IMR-90 (cell line): ENCODE results near the gene EGLN3. TPM values are rescaled to one million over a fixed set of nuclear protein-coding genes. Genes with fewer than 3 reads are reported as not detected.
A peak's percentile ranks its signal among the peaks of the same experiment; 100 is the strongest.

Experiments
- ATAC-seq: fragments of 200-7000 bp; cut with Tn5 transposase; 2 replicates; pipeline ENCODE4 v1.9.1; 2020; ENCODE audit warnings: low read depth, mild to moderate bottlenecking, moderate library complexity
- BruUV-seq: library from RNA; stranded (reverse); fragments of 400-500 nt; replicated peaks from 2 replicates; lab custom pipeline; 2021; lab: Mats Ljungman, UMichigan
- CTCF ChIA-PET: fragments of 300-600 bp; formaldehyde crosslinking; extraction: SDS; loops from one replicate; lab custom pipeline; 2021; ENCODE audit warnings: antibody characterized with exemption; lab: Yijun Ruan, JAX
- POLR2A ChIA-PET: fragments of 300-600 bp; sonication (Branson Sonifier 250); formaldehyde crosslinking; loops from one replicate; lab custom pipeline; 2022; ENCODE audit warnings: antibody characterized with exemption; ENCODE audit not compliant: unreplicated experiment; lab: Charles Lee
- DNase-seq: peaks from one replicate; pipeline ENCODE4 v3.0.0; 2013
- H2AFZ ChIP-seq: replicated peaks from 2 replicates; pipeline ENCODE3; 2013; ENCODE audit warnings: low read length, mild to moderate bottlenecking; ENCODE audit not compliant: poor library complexity
- H2AK5ac ChIP-seq: 2 replicates; pipeline ENCODE4 v1.6.1; 2013; ENCODE audit warnings: low read depth, low read length, inconsistent platforms
- H2AK9ac ChIP-seq: replicated peaks from 2 replicates; pipeline ENCODE3; 2013; ENCODE audit warnings: mild to moderate bottlenecking, low read depth, low read length, moderate library complexity; ENCODE audit not compliant: poor library complexity
- H2BK120ac ChIP-seq: 2 replicates; pipeline ENCODE4 v1.6.1; 2013; ENCODE audit warnings: low read depth, low read length, inconsistent platforms
- H2BK15ac ChIP-seq: 3 replicates; pipeline ENCODE4 v1.6.1; 2013; ENCODE audit warnings: low read depth, low read length, inconsistent platforms
- H2BK20ac ChIP-seq: 2 replicates; pipeline ENCODE4 v1.6.1; 2013; ENCODE audit warnings: low read depth, mild to moderate bottlenecking, inconsistent platforms, low read length, moderate library complexity
- H2BK5ac ChIP-seq: 2 replicates; pipeline ENCODE4 v1.6.1; 2013; ENCODE audit warnings: mild to moderate bottlenecking, low read depth, low read length, inconsistent platforms; ENCODE audit not compliant: poor library complexity, severe bottlenecking
- H3K14ac ChIP-seq: replicated peaks from 2 replicates; pipeline ENCODE4 v1.6.1; 2013; ENCODE audit warnings: low read depth, low read length, inconsistent platforms
- H3K18ac ChIP-seq: 2 replicates; pipeline ENCODE4 v1.6.1; 2013; ENCODE audit warnings: low read depth, low read length, control low read depth
- H3K23ac ChIP-seq: 2 replicates; pipeline ENCODE4 v1.6.1; 2013; ENCODE audit warnings: low read depth, low read length, inconsistent platforms
- H3K27ac ChIP-seq: 2 replicates; pipeline ENCODE4 v1.5.1; 2013; ENCODE audit warnings: mild to moderate bottlenecking, control low read depth, low read length; ENCODE audit not compliant: insufficient read depth
- H3K27me3 ChIP-seq: 2 replicates; pipeline ENCODE4 v1.6.1; 2013; ENCODE audit warnings: low read length; ENCODE audit not compliant: control insufficient read depth, insufficient read depth
- H3K36me3 ChIP-seq: 2 replicates; pipeline ENCODE4 v1.6.1; 2013; ENCODE audit warnings: low read length, mixed read lengths; ENCODE audit not compliant: control insufficient read depth, insufficient read depth
- H3K4ac ChIP-seq: 2 replicates; pipeline ENCODE4 v1.6.1; 2013; ENCODE audit warnings: low read depth, low read length, inconsistent platforms
- H3K4me1 ChIP-seq: 2 replicates; pipeline ENCODE4 v1.6.1; 2013; ENCODE audit warnings: low read length, mixed read lengths; ENCODE audit not compliant: control insufficient read depth, insufficient read depth
- H3K4me2 ChIP-seq: 2 replicates; pipeline ENCODE4 v1.6.1; 2013; ENCODE audit warnings: low read depth, mild to moderate bottlenecking, control low read depth, low read length, moderate library complexity
- H3K4me3 ChIP-seq: 2 replicates; pipeline ENCODE4 v1.5.1; 2013; ENCODE audit warnings: low read depth, mild to moderate bottlenecking, control low read depth, low read length, moderate library complexity; ENCODE audit not compliant: insufficient read depth
- H3K56ac ChIP-seq: 2 replicates; pipeline ENCODE4 v1.6.1; 2013; ENCODE audit warnings: low read length, inconsistent platforms; ENCODE audit not compliant: insufficient read depth; ENCODE audit errors: extremely low read depth
- H3K79me1 ChIP-seq, 2 experiments: 2 replicates each; pipeline ENCODE4 v1.6.1; 2013; ENCODE audit warnings: low read length in 2 of 2, inconsistent platforms in 1 of 2, low read depth in 1 of 2
- H3K9ac ChIP-seq: 2 replicates; pipeline ENCODE4 v1.6.1; 2013; ENCODE audit warnings: low read depth, low read length, control low read depth
- H3K9me1 ChIP-seq: 2 replicates; pipeline ENCODE4 v1.6.1; 2013; ENCODE audit warnings: low read length, inconsistent platforms; ENCODE audit not compliant: insufficient read depth
- H3K9me3 ChIP-seq: 2 replicates; pipeline ENCODE4 v1.6.1; 2013; ENCODE audit warnings: low read length; ENCODE audit not compliant: control insufficient read depth, insufficient read depth
- H4K20me1 ChIP-seq: 2 replicates; pipeline ENCODE4 v1.6.1; 2013; ENCODE audit warnings: low read length, inconsistent platforms; ENCODE audit not compliant: insufficient read depth
- H4K5ac ChIP-seq: 2 replicates; pipeline ENCODE4 v1.6.1; 2013; ENCODE audit warnings: mild to moderate bottlenecking, low read depth, low read length, control low read depth
- H4K8ac ChIP-seq, 2 experiments: 2 replicates each; pipeline ENCODE4 v1.6.1; 2013; ENCODE audit warnings: low read depth in 2 of 2, low read length in 2 of 2, control low read depth in 1 of 2, inconsistent platforms in 1 of 2
- H4K91ac ChIP-seq: 2 replicates; pipeline ENCODE4 v1.6.1; 2013; ENCODE audit warnings: low read depth, low read length, inconsistent platforms; ENCODE audit not compliant: insufficient read depth
- BHLHE40 ChIP-seq: fragments of 150-350 bp; IDR thresholded peaks from 2 replicates; pipeline ENCODE4 v1.6.1; 2016; ENCODE audit warnings: mild to moderate bottlenecking, low read depth, low read length
- FOS ChIP-seq: fragments of 150-350 bp; IDR thresholded peaks from 2 replicates; pipeline ENCODE4 v1.6.1; 2016; ENCODE audit warnings: low read depth, low read length
- RCOR1 ChIP-seq: IDR thresholded peaks from 2 replicates; pipeline ENCODE4 v1.6.1; 2012; ENCODE audit warnings: mild to moderate bottlenecking, low read length, improper control_type of control experiment; ENCODE audit not compliant: insufficient replicate concordance
- RFX5 ChIP-seq: IDR thresholded peaks from 2 replicates; pipeline ENCODE4 v1.8.0; 2012; ENCODE audit warnings: low read depth, mild to moderate bottlenecking, low read length, moderate library complexity
- WGBS, 2 experiments: methylation state at CpG; one replicate each; pipeline versions ENCODE4 v1.1.5 to v1.1.7; 2013; ENCODE audit warnings: missing lambda C conversion rate in 2 of 2; ENCODE audit not compliant: insufficient read length in 1 of 2; ENCODE audit errors: extremely low coverage in 2 of 2; 5-methylcytosine and 5-hydroxymethylcytosine counted together
- dilution Hi-C: fragments of 300-500 bp; cut with HindIII; formaldehyde crosslinking; loops from one replicate; pipeline ENCODE4 v1.14.3; 2018; ENCODE audit warnings: low sequenced_read_pairs; ENCODE audit not compliant: unreplicated experiment
- in situ Hi-C: fragments of 300-500 bp; cut with MboI; formaldehyde crosslinking; loops from 3 replicates; pipeline ENCODE4 v1.14.3; 2019; ENCODE audit warnings: low sequenced_read_pairs, inconsistent platforms, mixed read lengths
- intact Hi-C: fragments of 100-400 bp; cut with micrococcal nuclease; formaldehyde crosslinking; loops from 2 replicates; pipeline ENCODE4 v1.10.0; 2022
- polyA plus RNA-seq, 3 experiments: library from polyadenylated mRNA; depleted of rRNA; stranded (reverse); fragments of >200 nt; gene quantifications; 2 replicates each; pipeline ENCODE4 v1.2.3, GENCODE V29; 2012; ENCODE audit warnings: low replicate concordance in 1 of 3
- total RNA-seq: library from RNA; depleted of rRNA; stranded (reverse); fragments of >200 nt; gene quantifications from 2 replicates; pipeline ENCODE4 v1.2.3, GENCODE V29; 2012

The EGLN3 gene
- total and polyA plus RNA-seq, 2 of the 4 experiments (the other 2 are of a cell fraction): under 0.01 to 0.03 TPM

- no peaks in the 10 kb centered on the region for H3K9me1 ChIP-seq
- H3K27me3 ChIP-seq: no peaks in the 10 kb centered on the region
- H3K18ac ChIP-seq: no peak overlapping the region
- TF ChIP-seq RFX5 (no peak), BHLHE40 (no peak), FOS (no peak), RCOR1 (no peak)
- dilution Hi-C loops: no loop called here
- H3K79me1 ChIP-seq: no peaks in the 10 kb centered on the region
- H2AK5ac ChIP-seq: no peak overlapping the region
- H3K56ac ChIP-seq: no peak overlapping the region
- H3K4me3 ChIP-seq: no peak overlapping the region
- no peak overlapping the region for H4K91ac ChIP-seq
- no peak overlapping the region for H3K23ac ChIP-seq
- H3K27ac ChIP-seq: no peak overlapping the region
- in situ Hi-C loops: no loop called here
- no peak overlapping the region for H3K4me2 ChIP-seq
- H4K5ac ChIP-seq: no peak overlapping the region
- no peak overlapping the region for H3K4ac ChIP-seq
- intact Hi-C loops: no loop called here
- ChIA-PET CTCF (no interaction called here), POLR2A (no interaction called here)
- DNase-seq (peak; percentile 14), ATAC-seq (no peak)
- no TSS peak for BruUV-seq
- H2AFZ ChIP-seq: no peak overlapping the region
- no peak overlapping the region for H2BK20ac ChIP-seq
- H3K14ac ChIP-seq: no peak overlapping the region
- H2BK5ac ChIP-seq: no peak overlapping the region
- no peak overlapping the region for H2BK120ac ChIP-seq
- no peak overlapping the region for H3K9ac ChIP-seq
- no peaks in the 10 kb centered on the region for H3K9me3 ChIP-seq
- H4K20me1 ChIP-seq: no peaks in the 10 kb centered on the region
- H4K8ac ChIP-seq: no peak overlapping the region
- H3K4me1 ChIP-seq: no peaks in the 10 kb centered on the region
- H3K36me3 ChIP-seq: no peaks in the 10 kb centered on the region
- no peak overlapping the region for H2AK9ac ChIP-seq
- H2BK15ac ChIP-seq: no peak overlapping the region
- WGBS, 2 experiments: no CpG with 5 or more reads among the region's 5 CpGs
These were observed 36.0 kb downstream of the EGLN3 start for GRCh38 chr14:33914676-33915516.
